Kidney epithelial cell (primary cell): ENCODE results near the gene PRPS2. TPM values are rescaled to one million over a fixed set of nuclear protein-coding genes. Genes with fewer than 3 reads are reported as not detected.
A peak's percentile ranks its signal among the peaks of the same experiment; 100 is the strongest.

ENCODE experiments used
- DNase-seq: peaks from one replicate; pipeline ENCODE4 v3.0.0-alpha.2; 2010; ENCODE audit warnings: low read depth
- H3K27me3 ChIP-seq: 2 replicates; pipeline ENCODE4 v1.6.0; 2011; ENCODE audit warnings: low read length; ENCODE audit not compliant: control insufficient read depth, insufficient read depth
- H3K36me3 ChIP-seq: 2 replicates; pipeline ENCODE4 v1.5.1; 2011; ENCODE audit warnings: low read length; ENCODE audit not compliant: control insufficient read depth, insufficient read depth
- H3K4me3 ChIP-seq: 2 replicates; pipeline ENCODE4 v1.5.1; 2011; ENCODE audit warnings: low read depth, mild to moderate bottlenecking, control low read depth, low read length
- total RNA-seq: library from RNA; depleted of rRNA; stranded (reverse); fragments of >200 nt; gene quantifications from 2 replicates; pipeline ENCODE4 v1.2.3, GENCODE V29; 2015
- TF ChIP-seq, protein P1 (sequence below): IDR thresholded peaks from 2 replicates; pipeline ENCODE4 v1.5.1; 2011; ENCODE audit warnings: mild to moderate bottlenecking, moderate library complexity, low read length, control low read depth, inconsistent platforms; ENCODE audit not compliant: insufficient read depth, poor library complexity, severe bottlenecking

The PRPS2 gene
- total RNA-seq, 1 donor from 2014 or later, result 25.4 TPM

DNA sequence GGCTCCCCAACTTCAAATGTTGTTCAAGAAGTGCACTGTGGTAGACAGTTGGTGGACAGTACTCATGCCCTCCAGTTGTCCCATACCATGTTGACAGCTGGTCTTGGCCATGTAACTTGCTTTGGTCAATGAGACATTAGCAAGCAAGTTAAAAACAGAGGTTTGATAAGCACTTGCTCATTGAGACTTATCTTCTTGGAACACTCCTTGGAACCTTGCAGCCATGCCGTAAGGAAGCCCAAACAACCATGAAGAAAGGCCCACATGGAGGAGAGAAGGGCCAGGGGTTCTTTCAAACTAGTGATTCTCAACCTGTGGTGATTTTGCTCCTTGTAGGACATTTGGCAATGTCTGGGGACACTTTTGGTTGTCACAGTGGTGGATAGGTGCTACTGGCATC is 2.6 kb upstream of the PRPS2 start:
- no peaks in the 10 kb centered on the region for H3K36me3 ChIP-seq
- no peaks in the 10 kb centered on the region for H3K27me3 ChIP-seq
- no peak for DNase-seq
- no peak overlapping the region for H3K4me3 ChIP-seq
- TF ChIP-seq, protein P1, sequence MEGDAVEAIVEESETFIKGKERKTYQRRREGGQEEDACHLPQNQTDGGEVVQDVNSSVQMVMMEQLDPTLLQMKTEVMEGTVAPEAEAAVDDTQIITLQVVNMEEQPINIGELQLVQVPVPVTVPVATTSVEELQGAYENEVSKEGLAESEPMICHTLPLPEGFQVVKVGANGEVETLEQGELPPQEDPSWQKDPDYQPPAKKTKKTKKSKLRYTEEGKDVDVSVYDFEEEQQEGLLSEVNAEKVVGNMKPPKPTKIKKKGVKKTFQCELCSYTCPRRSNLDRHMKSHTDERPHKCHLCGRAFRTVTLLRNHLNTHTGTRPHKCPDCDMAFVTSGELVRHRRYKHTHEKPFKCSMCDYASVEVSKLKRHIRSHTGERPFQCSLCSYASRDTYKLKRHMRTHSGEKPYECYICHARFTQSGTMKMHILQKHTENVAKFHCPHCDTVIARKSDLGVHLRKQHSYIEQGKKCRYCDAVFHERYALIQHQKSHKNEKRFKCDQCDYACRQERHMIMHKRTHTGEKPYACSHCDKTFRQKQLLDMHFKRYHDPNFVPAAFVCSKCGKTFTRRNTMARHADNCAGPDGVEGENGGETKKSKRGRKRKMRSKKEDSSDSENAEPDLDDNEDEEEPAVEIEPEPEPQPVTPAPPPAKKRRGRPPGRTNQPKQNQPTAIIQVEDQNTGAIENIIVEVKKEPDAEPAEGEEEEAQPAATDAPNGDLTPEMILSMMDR, result no peak

DNA sequence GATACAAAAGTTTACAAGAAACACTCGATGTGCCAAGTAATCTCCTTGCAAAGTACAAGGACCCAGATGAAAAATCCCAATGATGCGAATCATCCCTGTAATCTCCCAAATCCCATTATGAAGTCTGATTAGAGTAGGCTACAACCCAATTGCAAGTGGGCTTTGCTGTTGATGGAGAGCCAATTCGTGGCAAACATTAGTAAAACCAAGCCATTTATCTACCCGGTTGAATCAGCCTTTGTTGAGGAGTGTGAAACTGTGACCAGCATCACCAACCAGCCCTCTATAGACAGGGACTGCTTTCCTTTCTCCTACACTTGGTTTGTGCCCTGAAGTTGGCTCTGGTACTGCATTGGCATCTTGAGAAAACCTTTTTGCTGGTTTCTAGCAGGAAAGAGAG is 1.2 kb upstream of the PRPS2 start:
- DNase-seq, result no peak
- H3K27me3 ChIP-seq, result no peaks in the 10 kb centered on the region
- H3K4me3 ChIP-seq, result no peak overlapping the region
- no peaks in the 10 kb centered on the region for H3K36me3 ChIP-seq
- TF ChIP-seq, protein P1, result no peak

DNA sequence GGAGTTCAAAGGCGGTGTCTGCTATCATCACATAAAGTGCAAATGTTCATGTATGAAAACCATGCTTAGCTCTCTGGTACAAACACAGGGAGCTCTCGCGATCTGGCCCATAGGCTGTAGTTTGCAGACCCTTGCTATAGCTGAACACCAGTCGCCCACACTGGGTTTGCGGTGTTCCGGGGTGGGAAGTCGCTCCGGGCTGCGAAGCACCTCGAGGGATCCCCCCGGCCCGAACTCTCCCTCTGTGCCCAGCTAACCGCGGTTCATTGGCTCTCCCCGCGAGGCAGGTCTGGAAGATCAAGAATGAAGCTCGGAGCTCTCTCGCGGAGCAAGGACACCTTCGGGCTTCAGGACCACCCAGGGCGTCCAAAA is 341 bp upstream of the PRPS2 start:
- Histone ChIP-seq H3K36me3 (no peaks in the 10 kb centered on the region), H3K4me3 (peak overlapping the region; percentile 71), H3K27me3 (no peaks in the 10 kb centered on the region)
- no peak for DNase-seq
- TF ChIP-seq, protein P1, result no peak

DNA sequence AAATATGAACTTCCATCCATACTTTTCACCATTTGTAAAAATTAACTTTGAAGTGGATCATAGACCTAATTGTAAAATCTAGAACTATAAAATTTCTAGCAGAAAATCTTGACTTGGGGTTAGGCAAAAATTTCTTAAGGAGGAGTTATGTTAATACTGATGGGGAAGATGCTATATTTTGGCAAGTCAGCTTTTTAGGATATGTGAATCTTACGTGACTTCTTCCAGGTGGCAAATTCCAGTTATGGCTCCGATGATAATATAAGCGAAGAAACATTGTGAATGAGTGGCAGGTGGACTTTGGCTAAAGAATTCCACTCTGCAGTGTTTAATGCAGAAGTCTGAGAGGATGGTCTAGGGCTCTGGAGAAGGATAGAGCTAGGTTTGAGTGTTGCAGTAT is 1.5 kb downstream of the PRPS2 start:
- H3K4me3 ChIP-seq, result no peak overlapping the region
- no peak for DNase-seq
- TF ChIP-seq, protein P1, result no peak

DNA sequence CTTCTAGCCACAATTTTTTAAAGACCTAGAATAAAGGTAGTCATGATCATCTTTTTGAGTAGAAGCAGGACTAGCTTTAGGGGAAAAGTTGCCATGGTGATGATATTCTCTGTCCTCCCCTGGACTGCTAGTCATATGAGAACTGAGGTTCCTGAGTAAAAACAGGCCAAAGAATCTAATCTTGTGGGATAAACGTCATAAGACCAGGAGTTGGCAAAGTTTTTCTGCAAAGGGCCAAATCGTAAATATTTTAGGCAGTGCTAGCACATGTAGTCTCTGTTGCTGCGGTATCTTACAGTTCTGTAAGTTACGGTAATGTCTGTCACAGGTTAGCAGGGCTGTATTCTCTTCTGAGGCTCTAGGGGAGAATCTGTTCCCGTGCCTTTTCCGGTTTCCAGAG is 3.4 kb downstream of the PRPS2 start:
- no peak for DNase-seq
- Histone ChIP-seq H3K27me3 (no peaks in the 10 kb centered on the region), H3K4me3 (no peak overlapping the region), H3K36me3 (no peaks in the 10 kb centered on the region)
- TF ChIP-seq, protein P1, result no peak

More for the DNA sequence above, 1.5 kb downstream of the PRPS2 start:
- no peaks in the 10 kb centered on the region for H3K36me3 ChIP-seq
- no peaks in the 10 kb centered on the region for H3K27me3 ChIP-seq

DNA sequence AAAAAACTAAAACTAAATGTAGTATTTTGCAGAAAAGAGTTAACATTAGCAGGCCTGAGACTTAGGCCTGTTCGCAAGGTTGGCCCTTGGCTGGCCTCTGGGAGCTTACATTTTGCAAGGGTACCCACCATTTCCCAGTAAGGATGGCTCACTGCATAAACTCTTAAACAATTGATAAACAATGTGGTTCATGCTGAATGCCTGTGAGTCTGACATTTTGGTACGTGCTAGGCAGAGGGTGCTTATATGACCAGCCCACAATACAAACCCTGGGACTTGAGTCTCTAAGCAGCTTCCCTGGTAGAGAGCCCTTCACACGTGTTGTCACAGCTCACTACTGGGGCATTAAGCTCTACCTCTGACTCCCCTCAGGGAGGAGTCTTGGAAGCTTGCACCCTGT is 7.4 kb downstream of the PRPS2 start:
- TF ChIP-seq, protein P1, result no peak
- Histone ChIP-seq H3K27me3 (no peaks in the 10 kb centered on the region), H3K36me3 (no peaks in the 10 kb centered on the region), H3K4me3 (no peak overlapping the region)
- DNase-seq, result no peak
